Endometrium (tissue), 2 donors: ENCODE results near the gene PIAS4.

Experiments
- FAIRE-seq: peaks from 2 replicates; lab custom pipeline; 2012; peaks lifted over from hg19 to GRCh38; lab: Jason Lieb, UNC
- donor health status: control.
- donor health status: control.

Gene PIAS4

GRCh38 chr19:4042731-4043082 lies 35.2 kb downstream of the PIAS4 start:
- no peak for FAIRE-seq

GRCh38 chr19:4043401-4043800 lies 35.9 kb downstream of the PIAS4 start:
- no peak for FAIRE-seq

- FAIRE-seq: no peak
Measured at GRCh38 chr19:4043966-4044715, 36.6 kb downstream of the PIAS4 start.

- FAIRE-seq: no peak
Measured at GRCh38 chr19:4044990-4045465, 37.5 kb downstream of the PIAS4 start.

GRCh38 chr19:4045597-4046361 lies 38.2 kb downstream of the PIAS4 start:
- FAIRE-seq: no peak

GRCh38 chr19:4046362-4046691 lies 38.8 kb downstream of the PIAS4 start:
- no peak for FAIRE-seq

GRCh38 chr19:4046946-4047683 lies 39.6 kb downstream of the PIAS4 start:
- no peak for FAIRE-seq

- FAIRE-seq: no peak
Measured at GRCh38 chr19:4049432-4049831, 41.9 kb downstream of the PIAS4 start.

- FAIRE-seq: no peak
Measured at GRCh38 chr19:4051175-4052101, 43.9 kb downstream of the PIAS4 start.

- FAIRE-seq: no peak
Measured at GRCh38 chr19:4052114-4052992, 44.8 kb downstream of the PIAS4 start.

GRCh38 chr19:4052993-4053422 lies 45.5 kb downstream of the PIAS4 start:
- no peak for FAIRE-seq

- FAIRE-seq: no peak
Measured at GRCh38 chr19:4053423-4054324, 46.1 kb downstream of the PIAS4 start.

- FAIRE-seq: no peak
Measured at GRCh38 chr19:4054441-4055208, 47.1 kb downstream of the PIAS4 start.

GRCh38 chr19:4055209-4055552 lies 47.6 kb downstream of the PIAS4 start:
- FAIRE-seq: no peak

GRCh38 chr19:4057931-4058692 lies 50.6 kb downstream of the PIAS4 start:
- no peak for FAIRE-seq

- no peak for FAIRE-seq
Measured at GRCh38 chr19:4058693-4059452, 51.3 kb downstream of the PIAS4 start.

GRCh38 chr19:4059453-4059871 lies 51.9 kb downstream of the PIAS4 start:
- FAIRE-seq: no peak
